Calu3 (cell line): ENCODE data around the gene SLC28A3. TPM values are rescaled to one million over a fixed set of nuclear protein-coding genes. Genes with fewer than 3 reads are reported as not detected.

Source experiments
- BruUV-seq: library from RNA; stranded (reverse); fragments of 400-500 nt; replicated peaks from 2 replicates; lab custom pipeline; 2021; lab: Mats Ljungman, UMichigan
- CTCF ChIA-PET: fragments of 300-600 bp; sonication (Branson Sonifier 250); formaldehyde crosslinking; loops from one replicate; lab custom pipeline; 2022; ENCODE audit warnings: antibody characterized with exemption; lab: Charles Lee
- DNase-seq: peaks from one replicate; pipeline ENCODE4 v3.0.0; 2022
- H3K27ac Mint-ChIP-seq: one replicate; pipeline ENCODE4 v1.8.0; 2022; ENCODE audit warnings: mixed read lengths; ENCODE audit not compliant: unreplicated experiment
- H3K27me3 Mint-ChIP-seq: one replicate; pipeline ENCODE4 v1.8.0; 2022; ENCODE audit warnings: mixed read lengths; ENCODE audit not compliant: unreplicated experiment
- H3K36me3 Mint-ChIP-seq: one replicate; pipeline ENCODE4 v1.8.0; 2022; ENCODE audit warnings: mild to moderate bottlenecking, moderate library complexity, mixed read lengths; ENCODE audit not compliant: insufficient read depth, unreplicated experiment
- H3K4me1 Mint-ChIP-seq: one replicate; pipeline ENCODE4 v1.8.0; 2022; ENCODE audit warnings: mild to moderate bottlenecking, low read depth, mixed read lengths; ENCODE audit not compliant: unreplicated experiment
- H3K4me3 Mint-ChIP-seq: one replicate; pipeline ENCODE4 v1.8.0; 2022; ENCODE audit warnings: mild to moderate bottlenecking, low read depth, moderate library complexity, mixed read lengths; ENCODE audit not compliant: unreplicated experiment
- H3K9me3 Mint-ChIP-seq: one replicate; pipeline ENCODE4 v1.8.0; 2022; ENCODE audit warnings: low read depth, mixed read lengths; ENCODE audit not compliant: unreplicated experiment
- CTCF ChIP-seq: fragments of 200-600 bp; IDR thresholded peaks from one replicate; pipeline ENCODE4 v1.8.0; 2022; ENCODE audit warnings: antibody characterized with exemption; ENCODE audit not compliant: unreplicated experiment
- intact Hi-C: fragments of 100-400 bp; cut with micrococcal nuclease; formaldehyde crosslinking; loops from one replicate; pipeline ENCODE4 v1.10.0; 2022; ENCODE audit not compliant: unreplicated experiment
- total RNA-seq: library from RNA; stranded (reverse); gene quantifications from 2 replicates; pipeline ENCODE4 v1.2.3, GENCODE V29; 2022

The SLC28A3 gene
- total RNA-seq, 1 experiment from 2014 or later = 10.7 TPM

DNA sequence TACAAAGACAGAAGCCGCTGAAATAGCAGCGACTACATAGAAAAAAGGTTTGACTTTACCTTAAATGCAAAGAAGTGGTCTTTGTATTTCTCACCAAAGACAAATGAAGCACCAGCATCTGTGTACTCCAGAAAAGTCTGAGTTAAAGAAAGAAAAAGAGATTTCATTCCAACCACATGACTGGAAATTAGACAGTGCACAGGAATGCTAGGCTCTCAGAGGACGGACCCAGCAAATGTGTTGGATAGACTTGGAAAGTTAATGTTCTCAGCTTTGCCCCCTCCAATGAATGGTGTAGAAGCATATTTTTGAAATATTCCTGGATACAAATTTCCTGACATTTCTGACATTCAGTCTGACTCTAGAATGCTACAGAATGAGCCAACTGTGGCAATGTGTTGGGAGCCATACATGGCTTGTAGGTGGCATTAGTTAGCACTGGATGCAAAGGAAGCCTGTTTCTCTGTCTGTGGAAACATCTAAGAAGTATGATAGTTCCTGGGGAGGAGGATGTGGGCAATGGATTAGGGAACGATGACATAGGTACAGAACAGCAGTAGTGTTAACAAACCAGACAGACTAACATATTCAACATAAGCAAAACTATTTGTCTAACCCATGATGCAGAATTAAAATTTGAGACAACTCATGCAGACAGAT, 43.3 kb downstream of the SLC28A3 start:
- Mint-ChIP-seq H3K4me3 (no peak overlapping the region), H3K4me1 (peaks cover 8% of the 10 kb centered on the region), H3K9me3 (no peaks in the 10 kb centered on the region), H3K36me3 (no peaks in the 10 kb centered on the region), H3K27ac (no peak overlapping the region), H3K27me3 (no peaks in the 10 kb centered on the region)
- no peak for TF ChIP-seq CTCF
- CTCF ChIA-PET = no interaction called here
- intact Hi-C loops = no loop called here
- no TSS peak for BruUV-seq
- no peak for DNase-seq

DNA sequence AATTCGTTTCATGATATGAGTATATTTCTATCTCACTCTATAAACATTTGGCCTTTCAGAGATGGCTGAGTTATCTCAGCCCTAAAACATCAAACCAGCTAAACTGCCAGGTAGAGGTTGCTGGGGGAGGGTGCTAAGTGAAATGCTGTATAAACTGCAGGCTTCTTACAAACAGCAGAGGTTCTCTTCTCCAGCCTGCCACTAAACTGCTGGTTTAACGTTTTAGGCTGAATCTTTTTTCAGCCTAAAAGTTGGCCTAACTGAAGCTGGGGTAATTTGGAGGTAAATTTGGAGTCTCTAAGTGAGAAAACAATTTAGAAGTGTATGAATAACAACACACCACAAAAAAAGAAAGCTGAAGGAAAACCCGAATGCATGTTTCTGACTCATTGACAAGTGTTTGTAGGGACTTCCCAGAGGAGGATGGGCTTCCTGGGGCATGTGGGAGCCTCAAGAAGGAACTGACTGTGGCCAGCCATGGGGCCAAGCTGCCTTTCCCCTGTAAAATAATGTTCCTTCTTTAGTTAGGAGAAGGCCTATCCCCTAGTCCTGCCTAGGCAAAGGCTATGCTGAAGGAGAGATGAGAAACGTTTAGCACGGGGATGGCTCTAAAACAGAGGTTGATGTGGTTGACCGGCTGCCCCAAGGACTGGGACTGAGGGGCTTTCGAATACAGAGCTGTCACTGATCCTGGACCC, 44.3 kb downstream of the SLC28A3 start:
- CTCF ChIA-PET = interaction anchor here (1.1 kb wide), 1 partner anchor 19 kb away, joined by 3 read pairs; no protein-coding TSS in a partner anchor
- DNase-seq = no peak
- Mint-ChIP-seq H3K4me1 (no peaks in the 10 kb centered on the region), H3K9me3 (no peaks in the 10 kb centered on the region), H3K36me3 (no peaks in the 10 kb centered on the region), H3K27ac (no peak overlapping the region), H3K27me3 (no peaks in the 10 kb centered on the region), H3K4me3 (no peak overlapping the region)
- intact Hi-C loops = no loop called here
- no peak for TF ChIP-seq CTCF
- BruUV-seq = no TSS peak

DNA sequence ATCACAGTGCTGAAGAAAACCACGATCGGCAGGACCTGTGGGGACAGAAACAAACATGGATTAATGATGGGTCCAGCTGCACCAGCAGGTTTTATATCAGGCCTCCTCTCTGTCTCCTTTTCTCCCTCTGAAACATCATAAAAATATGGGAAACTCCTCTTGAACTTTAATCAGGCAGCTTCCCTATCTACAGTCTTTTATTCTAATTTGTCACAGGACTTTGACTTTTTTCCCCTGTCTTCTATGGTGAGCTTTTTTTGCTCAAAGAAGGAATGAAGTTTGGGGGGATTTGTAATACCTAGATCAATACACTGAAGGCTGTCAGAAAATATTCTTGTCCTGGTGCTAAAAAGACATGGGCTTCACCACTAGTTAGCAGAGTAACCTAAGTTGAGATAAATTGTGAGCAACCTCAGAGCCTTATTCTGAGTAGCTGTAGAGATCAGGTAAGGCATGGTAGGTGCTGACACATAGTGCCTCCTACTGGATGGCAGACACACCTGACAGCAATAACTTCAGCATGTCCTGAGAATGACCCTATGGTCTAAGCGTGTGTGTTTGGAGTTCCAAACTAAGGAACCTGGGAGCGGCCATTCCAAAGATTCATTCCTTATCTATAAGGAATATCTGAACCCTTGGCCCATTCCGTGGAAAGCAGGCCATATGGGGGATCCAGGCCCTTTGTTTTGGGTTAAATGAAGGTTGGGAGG, 46.2 kb downstream of the SLC28A3 start:
- H3K9me3 Mint-ChIP-seq = no peaks in the 10 kb centered on the region
- H3K27me3 Mint-ChIP-seq = no peaks in the 10 kb centered on the region
- peaks cover 6% of the 10 kb centered on the region for H3K36me3 Mint-ChIP-seq
- DNase-seq = no peak
- intact Hi-C loops = no loop called here
- CTCF ChIA-PET = no interaction called here
- no peaks in the 10 kb centered on the region for H3K4me1 Mint-ChIP-seq
- no peak overlapping the region for H3K27ac Mint-ChIP-seq
- TF ChIP-seq CTCF = no peak
- BruUV-seq = no TSS peak
- H3K4me3 Mint-ChIP-seq = no peak overlapping the region

DNA sequence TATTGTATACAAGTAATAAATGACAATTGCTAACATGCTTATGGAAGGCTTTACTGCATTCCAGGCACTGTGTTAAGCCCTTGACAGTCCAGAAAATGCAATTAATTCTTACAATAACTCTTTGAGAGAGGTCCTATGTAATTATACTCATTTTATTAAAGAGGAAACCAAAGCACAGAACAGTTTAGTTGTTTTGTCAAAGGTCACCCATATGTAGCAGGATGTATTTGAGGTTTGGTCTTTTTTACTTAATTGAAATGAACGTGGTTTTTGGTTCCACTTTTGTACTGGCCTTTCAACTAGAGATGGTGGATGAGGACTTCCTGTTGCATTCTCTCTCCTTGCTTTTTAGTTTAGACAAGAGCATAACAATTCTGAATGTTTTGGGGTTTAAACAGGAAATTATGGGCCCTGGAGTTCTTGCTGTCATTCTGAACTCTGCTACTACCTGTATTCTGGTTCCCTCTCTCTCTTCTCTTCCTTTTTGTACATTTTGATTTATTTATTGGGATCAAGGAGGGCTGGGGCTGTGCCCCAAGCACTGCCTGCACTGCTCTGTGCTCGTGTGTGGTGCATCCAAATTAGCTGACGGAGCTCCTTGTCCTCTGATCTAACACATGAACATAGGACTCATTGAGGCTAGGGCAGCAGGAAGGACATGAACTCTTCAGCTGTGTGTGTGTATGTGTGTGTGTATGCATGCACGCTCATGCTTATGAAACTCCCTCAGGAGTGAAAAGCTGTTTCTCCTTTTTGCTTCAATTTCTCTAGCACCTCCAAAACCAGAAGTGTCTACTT, 47.4 kb downstream of the SLC28A3 start:
- intact Hi-C loops = no loop called here
- Mint-ChIP-seq H3K36me3 (peaks cover 6% of the 10 kb centered on the region), H3K27me3 (no peaks in the 10 kb centered on the region), H3K4me1 (no peaks in the 10 kb centered on the region), H3K9me3 (no peaks in the 10 kb centered on the region), H3K27ac (no peak overlapping the region), H3K4me3 (no peak overlapping the region)
- no TSS peak for BruUV-seq
- CTCF ChIA-PET = no interaction called here
- no peak for DNase-seq
- no peak for TF ChIP-seq CTCF
